ENCODE data around the gene MYO1D. TPM values are rescaled to one million over a fixed set of nuclear protein-coding genes. Genes with fewer than 3 reads are reported as not detected.

The MYO1D gene
- total RNA-seq, 1 experiment from 2014 or later, result 35.7 TPM

DNA sequence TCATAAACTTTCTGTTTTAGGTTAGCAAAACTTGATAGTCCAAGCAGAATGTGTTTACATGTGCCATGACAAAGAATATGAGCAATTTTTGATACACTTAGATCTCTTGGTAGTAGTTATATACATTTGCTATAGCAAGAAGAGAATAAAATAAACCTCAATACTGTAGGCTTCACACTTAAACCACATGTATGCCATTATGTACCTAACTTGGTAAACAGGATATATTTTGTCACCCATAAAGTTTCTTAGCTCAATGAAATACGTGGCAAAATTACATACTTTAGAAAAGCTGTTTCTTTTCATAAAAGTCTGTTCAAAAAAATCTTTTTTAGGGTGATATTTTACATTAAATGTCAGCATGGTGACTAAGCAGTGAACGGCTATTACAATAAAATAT is 184.7 kb downstream of the MYO1D start:
- Histone ChIP-seq H3K36me3 (ENCODE audit: control insufficient read depth in 1 of 2, insufficient read depth in 2 of 2, low read length in 2 of 2) (no peaks in the 10 kb centered on the region), H3K4me1 (ENCODE audit: control insufficient read depth in 1 of 2, insufficient read depth in 2 of 2, low read length in 2 of 2) (no peaks in the 10 kb centered on the region), H3K27ac (ENCODE audit: low read depth, low read length) (no peak overlapping the region), H2AFZ (ENCODE audit: low read depth, low read length, poor library complexity, severe bottlenecking) (no peak overlapping the region), H3K9ac (ENCODE audit: low read length) (no peak overlapping the region), H3K9me2 (ENCODE audit: insufficient read depth) (no peaks in the 10 kb centered on the region), H3K79me2 (ENCODE audit: insufficient read depth, low read length) (no peaks in the 10 kb centered on the region), H3K9me3 (ENCODE audit: control insufficient read depth in 1 of 2, insufficient read depth in 1 of 2, low read depth in 1 of 2, low read length in 2 of 2) (no peaks in the 10 kb centered on the region), H4K20me1 (ENCODE audit: insufficient read depth) (no peaks in the 10 kb centered on the region), H3K4me3 (replicated peaks in 1 of 2; ENCODE audit: low read depth in 1 of 2, low read length in 2 of 2) (no peak overlapping the region), H3K4me2 (ENCODE audit: low read length) (no peak overlapping the region), H3K27me3 (ENCODE audit: insufficient read depth, low read length) (no peaks in the 10 kb centered on the region)
- DNase-seq (ENCODE audit: low read depth, low spot score), result no peak
- BruUV-seq (replicated peaks), result no TSS peak
- POLR2A ChIA-PET, result no interaction called here
- CTCF ChIA-PET, result interaction anchor here (1.4 kb wide), 1 partner anchor 33 kb away, joined by 3 read pairs; no protein-coding TSS in a partner anchor
- TF ChIP-seq, protein P1, sequence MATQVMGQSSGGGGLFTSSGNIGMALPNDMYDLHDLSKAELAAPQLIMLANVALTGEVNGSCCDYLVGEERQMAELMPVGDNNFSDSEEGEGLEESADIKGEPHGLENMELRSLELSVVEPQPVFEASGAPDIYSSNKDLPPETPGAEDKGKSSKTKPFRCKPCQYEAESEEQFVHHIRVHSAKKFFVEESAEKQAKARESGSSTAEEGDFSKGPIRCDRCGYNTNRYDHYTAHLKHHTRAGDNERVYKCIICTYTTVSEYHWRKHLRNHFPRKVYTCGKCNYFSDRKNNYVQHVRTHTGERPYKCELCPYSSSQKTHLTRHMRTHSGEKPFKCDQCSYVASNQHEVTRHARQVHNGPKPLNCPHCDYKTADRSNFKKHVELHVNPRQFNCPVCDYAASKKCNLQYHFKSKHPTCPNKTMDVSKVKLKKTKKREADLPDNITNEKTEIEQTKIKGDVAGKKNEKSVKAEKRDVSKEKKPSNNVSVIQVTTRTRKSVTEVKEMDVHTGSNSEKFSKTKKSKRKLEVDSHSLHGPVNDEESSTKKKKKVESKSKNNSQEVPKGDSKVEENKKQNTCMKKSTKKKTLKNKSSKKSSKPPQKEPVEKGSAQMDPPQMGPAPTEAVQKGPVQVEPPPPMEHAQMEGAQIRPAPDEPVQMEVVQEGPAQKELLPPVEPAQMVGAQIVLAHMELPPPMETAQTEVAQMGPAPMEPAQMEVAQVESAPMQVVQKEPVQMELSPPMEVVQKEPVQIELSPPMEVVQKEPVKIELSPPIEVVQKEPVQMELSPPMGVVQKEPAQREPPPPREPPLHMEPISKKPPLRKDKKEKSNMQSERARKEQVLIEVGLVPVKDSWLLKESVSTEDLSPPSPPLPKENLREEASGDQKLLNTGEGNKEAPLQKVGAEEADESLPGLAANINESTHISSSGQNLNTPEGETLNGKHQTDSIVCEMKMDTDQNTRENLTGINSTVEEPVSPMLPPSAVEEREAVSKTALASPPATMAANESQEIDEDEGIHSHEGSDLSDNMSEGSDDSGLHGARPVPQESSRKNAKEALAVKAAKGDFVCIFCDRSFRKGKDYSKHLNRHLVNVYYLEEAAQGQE (IDR thresholded peaks at IDR 0.05; ENCODE audit: low read depth), result no peak
- TF ChIP-seq, protein P2, sequence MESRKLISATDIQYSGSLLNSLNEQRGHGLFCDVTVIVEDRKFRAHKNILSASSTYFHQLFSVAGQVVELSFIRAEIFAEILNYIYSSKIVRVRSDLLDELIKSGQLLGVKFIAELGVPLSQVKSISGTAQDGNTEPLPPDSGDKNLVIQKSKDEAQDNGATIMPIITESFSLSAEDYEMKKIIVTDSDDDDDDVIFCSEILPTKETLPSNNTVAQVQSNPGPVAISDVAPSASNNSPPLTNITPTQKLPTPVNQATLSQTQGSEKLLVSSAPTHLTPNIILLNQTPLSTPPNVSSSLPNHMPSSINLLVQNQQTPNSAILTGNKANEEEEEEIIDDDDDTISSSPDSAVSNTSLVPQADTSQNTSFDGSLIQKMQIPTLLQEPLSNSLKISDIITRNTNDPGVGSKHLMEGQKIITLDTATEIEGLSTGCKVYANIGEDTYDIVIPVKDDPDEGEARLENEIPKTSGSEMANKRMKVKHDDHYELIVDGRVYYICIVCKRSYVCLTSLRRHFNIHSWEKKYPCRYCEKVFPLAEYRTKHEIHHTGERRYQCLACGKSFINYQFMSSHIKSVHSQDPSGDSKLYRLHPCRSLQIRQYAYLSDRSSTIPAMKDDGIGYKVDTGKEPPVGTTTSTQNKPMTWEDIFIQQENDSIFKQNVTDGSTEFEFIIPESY (IDR thresholded peaks at IDR 0.05; ENCODE audit: extremely low read depth, insufficient replicate concordance, low read length), result no peak
- no peak for TF ChIP-seq FOSL1 (IDR thresholded peaks at IDR 0.05; ENCODE audit: low read depth)
- TF ChIP-seq YY1 (IDR thresholded peaks at IDR 0.05; ENCODE audit: extremely low read depth, insufficient replicate concordance, low read depth, low read length), result no peak
- RAD21 ChIA-PET (ENCODE audit: low non-redundant PET in 1 of 2, low total read pairs in 2 of 2, uncharacterized antibody in 2 of 2, unreplicated experiment in 2 of 2), result no interaction called here
- ATAC-seq, result no peak
- intact Hi-C loops (cut with micrococcal nuclease), result no loop called here

All from HCT116 (cell line).